Astrocyte (in vitro differentiated cells and primary cell): Measurements from ENCODE around the gene SLC29A1.

Experiments used
- CTCF ChIP-seq: IDR thresholded peaks from 2 replicates; pipeline ENCODE4 v1.5.1; 2011; ENCODE audit warnings: low read depth, mild to moderate bottlenecking, inconsistent platforms, low read length, moderate library complexity; ENCODE audit not compliant: insufficient read depth
- EZH2 ChIP-seq: IDR thresholded peaks from 2 replicates; pipeline ENCODE4 v1.6.1; 2012; ENCODE audit warnings: mild to moderate bottlenecking, low read length, inconsistent platforms; ENCODE audit not compliant: insufficient read depth

DNA sequence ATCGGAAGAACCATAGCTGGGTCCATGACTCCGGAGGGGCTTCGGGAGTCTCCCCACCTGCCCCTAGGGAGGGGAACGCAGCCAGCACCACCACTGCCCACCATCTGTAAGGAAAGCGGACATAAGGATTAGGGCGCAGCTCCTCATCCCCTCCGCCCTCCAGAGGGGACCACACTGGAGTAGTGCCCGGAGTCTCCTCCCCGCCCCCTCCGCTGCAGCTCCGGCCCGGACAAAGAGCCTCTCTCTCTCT lies 33.3 kb downstream of the SLC29A1 start:
- TF ChIP-seq CTCF: no peak
- no peak for TF ChIP-seq EZH2
